NT2/D1 (cell line): ENCODE measurements around the gene NLK.

Source experiments
- YY1 ChIP-seq: IDR thresholded peaks from 2 replicates; pipeline ENCODE4 v1.6.1; 2011; ENCODE audit not compliant: insufficient read length, insufficient read depth
- ZNF274 ChIP-seq: IDR thresholded peaks from 2 replicates; pipeline ENCODE4 v1.6.1; 2011; ENCODE audit warnings: mild to moderate bottlenecking, low read depth, low read length

DNA sequence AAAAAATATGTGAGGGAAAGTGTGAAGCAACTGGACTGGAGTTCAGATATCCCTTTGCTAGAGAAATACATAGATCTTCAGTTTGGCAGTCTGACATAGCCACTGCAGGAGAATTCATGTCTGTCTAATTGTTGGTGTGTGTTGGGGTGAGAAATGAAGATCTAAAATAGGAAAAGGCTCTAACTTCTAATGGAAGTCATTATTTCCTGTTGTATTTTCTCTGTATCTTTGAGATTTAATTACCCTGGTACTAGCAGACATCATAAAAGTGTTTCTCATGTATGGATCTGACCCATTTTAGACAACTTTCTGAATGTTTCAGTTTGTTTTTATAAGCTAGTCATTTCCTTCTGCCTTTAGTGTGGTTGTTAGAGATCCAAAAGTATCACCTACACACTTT is 128.3 kb downstream of the NLK start:
- TF ChIP-seq YY1: no peak
- TF ChIP-seq ZNF274: no peak
